GM23338 (cell line): Measurements from ENCODE around the gene ALCAM. TPM values are rescaled to one million over a fixed set of nuclear protein-coding genes. Genes with fewer than 3 reads are reported as not detected.

Experiments
- ATAC-seq: fragments of 200-7000 bp; cut with Tn5 transposase; 3 replicates; pipeline ENCODE4 v1.9.1; 2020
- DNase-seq: peaks from one replicate; pipeline ENCODE4 v3.0.0-alpha.2; 2015; ENCODE audit warnings: low spot score
- H2AFZ ChIP-seq: fragments of 200-600 bp; sonication (generic); 2 replicates; pipeline ENCODE4 v1.8.0; 2016; ENCODE audit warnings: antibody characterized with exemption, mild to moderate bottlenecking, moderate library complexity
- H3F3A ChIP-seq: fragments of 200-600 bp; sonication (generic); replicated peaks from 2 replicates; pipeline ENCODE4 v1.8.0; 2017; ENCODE audit warnings: antibody characterized with exemption, mixed run types, low read depth
- H3K27ac ChIP-seq: fragments of 200-600 bp; sonication (generic); 2 replicates; pipeline ENCODE4 v1.6.1; 2016; ENCODE audit warnings: low read depth
- H3K27me3 ChIP-seq: fragments of 200-600 bp; sonication (generic); 2 replicates; pipeline ENCODE4 v1.8.0; 2016; ENCODE audit warnings: mild to moderate bottlenecking, mixed run types, moderate library complexity; ENCODE audit not compliant: insufficient read depth
- H3K36me3 ChIP-seq: fragments of 200-600 bp; sonication (generic); 2 replicates; pipeline ENCODE4 v1.8.0; 2016; ENCODE audit warnings: mild to moderate bottlenecking; ENCODE audit not compliant: insufficient read depth
- H3K4me1 ChIP-seq: fragments of 200-600 bp; sonication (generic); 2 replicates; pipeline ENCODE4 v1.8.0; 2016; ENCODE audit warnings: mild to moderate bottlenecking, moderate library complexity; ENCODE audit not compliant: insufficient read depth
- H3K4me2 ChIP-seq: fragments of 200-600 bp; sonication (generic); 2 replicates; pipeline ENCODE4 v1.7.1; 2017; ENCODE audit warnings: mixed run types
- H3K4me3 ChIP-seq: fragments of 200-600 bp; sonication (generic); 2 replicates; pipeline ENCODE4 v1.6.1; 2016; ENCODE audit warnings: mixed run types
- H3K79me2 ChIP-seq: fragments of 200-600 bp; sonication (generic); replicated peaks from 2 replicates; pipeline ENCODE4 v1.8.0; 2017; ENCODE audit warnings: mild to moderate bottlenecking; ENCODE audit not compliant: insufficient read depth
- H3K9me2 ChIP-seq: fragments of 200-600 bp; sonication (generic); 2 replicates; pipeline ENCODE4 v1.8.0; 2017; ENCODE audit not compliant: insufficient read depth
- H4K20me1 ChIP-seq: fragments of 200-600 bp; sonication (generic); replicated peaks from 2 replicates; pipeline ENCODE4 v1.8.0; 2017; ENCODE audit warnings: mild to moderate bottlenecking; ENCODE audit not compliant: insufficient read depth
- H3K27ac Mint-ChIP-seq: 2 replicates; pipeline ENCODE4 v1.8.0; 2020; ENCODE audit warnings: inconsistent platforms, mild to moderate bottlenecking, moderate library complexity, mixed read lengths
- H3K27me3 Mint-ChIP-seq: 3 replicates; pipeline ENCODE4 v1.8.0; 2022; ENCODE audit warnings: low read depth, mild to moderate bottlenecking, moderate library complexity, mixed read lengths, inconsistent platforms; ENCODE audit not compliant: insufficient read depth, poor library complexity
- H3K36me3 Mint-ChIP-seq: 3 replicates; pipeline ENCODE4 v1.8.0; 2021; ENCODE audit warnings: low read depth, mild to moderate bottlenecking, inconsistent platforms, moderate library complexity, mixed read lengths
- H3K4me1 Mint-ChIP-seq: 3 replicates; pipeline ENCODE4 v1.8.0; 2020; ENCODE audit warnings: mild to moderate bottlenecking, inconsistent platforms, mixed read lengths
- H3K4me3 Mint-ChIP-seq: 3 replicates; pipeline ENCODE4 v1.8.0; 2021; ENCODE audit warnings: moderate library complexity, mild to moderate bottlenecking, inconsistent platforms, mixed read lengths
- H3K9me3 Mint-ChIP-seq: 3 replicates; pipeline ENCODE4 v1.8.0; 2020; ENCODE audit warnings: moderate library complexity, mild to moderate bottlenecking, inconsistent platforms, mixed read lengths
- CREB1 ChIP-seq: fragments of 250-450 bp; sonication (Bioruptor Pico); IDR thresholded peaks from 2 replicates; pipeline ENCODE4 v1.5.0; 2020; ENCODE audit warnings: low read depth, mild to moderate bottlenecking, moderate library complexity
- EZH2 ChIP-seq: fragments of 200-600 bp; sonication (generic); IDR thresholded peaks from one replicate; pipeline ENCODE4 v1.8.0; 2017; ENCODE audit warnings: antibody characterized with exemption, mild to moderate bottlenecking, low read depth; ENCODE audit not compliant: unreplicated experiment
- EZH2phosphoT487 ChIP-seq: fragments of 200-600 bp; sonication (generic); IDR thresholded peaks from one replicate; pipeline ENCODE4 v1.8.1; 2018; ENCODE audit warnings: antibody characterized with exemption; ENCODE audit not compliant: unreplicated experiment
- JUNB ChIP-seq: IDR thresholded peaks from one replicate; pipeline ENCODE4 v1.6.1; 2016; ENCODE audit warnings: antibody characterized with exemption; ENCODE audit not compliant: unreplicated experiment
- NANOG ChIP-seq: IDR thresholded peaks from 2 replicates; pipeline ENCODE4 v1.6.1; 2016; ENCODE audit warnings: antibody characterized with exemption, borderline replicate concordance
- STAT1 ChIP-seq: IDR thresholded peaks from one replicate; pipeline ENCODE4 v1.6.1; 2016; ENCODE audit warnings: antibody characterized with exemption; ENCODE audit not compliant: unreplicated experiment
- polyA plus RNA-seq: library from polyadenylated mRNA; unstranded; fragments of >200 nt; fragmentation: Nextera tagmentation; extraction: Ambion mirVana; gene quantifications from 2 replicates; pipeline ENCODE4 v1.2.1, GENCODE V29; 2016
- total RNA-seq: library from RNA; depleted of rRNA; stranded (reverse); fragments of >200 nt; shearing (Covaris generic); gene quantifications from 2 replicates; pipeline ENCODE4 v1.2.3, GENCODE V29; 2014
- TF ChIP-seq, protein P1 (sequence below): fragments of 250-450 bp; sonication (Bioruptor Pico); IDR thresholded peaks from 2 replicates; pipeline ENCODE4 v1.5.0; 2020; ENCODE audit warnings: mild to moderate bottlenecking, moderate library complexity
- TF ChIP-seq, protein P2 (sequence below), 2 experiments: fragments of 200-600 bp in 1 of 2; sonication (generic) in 1 of 2; conservative IDR thresholded peaks; 2 replicates each; pipeline versions ENCODE4 v1.5.1 to v1.6.1; 2016 to 2017; ENCODE audit warnings: antibody characterized with exemption in 2 of 2, low read depth in 2 of 2, mild to moderate bottlenecking in 2 of 2, moderate library complexity in 1 of 2
- TF ChIP-seq, protein P3 (sequence below): IDR thresholded peaks from 2 replicates; pipeline ENCODE4 v1.6.1; 2016; ENCODE audit warnings: antibody characterized with exemption
- TF ChIP-seq, protein P4 (sequence below): IDR thresholded peaks from one replicate; pipeline ENCODE4 v1.6.1; 2018; ENCODE audit warnings: antibody characterized with exemption; ENCODE audit not compliant: unreplicated experiment

The ALCAM gene
- total and polyA plus RNA-seq, 2 experiments from 2014 or later = 11.3 to 36.0 TPM

DNA sequence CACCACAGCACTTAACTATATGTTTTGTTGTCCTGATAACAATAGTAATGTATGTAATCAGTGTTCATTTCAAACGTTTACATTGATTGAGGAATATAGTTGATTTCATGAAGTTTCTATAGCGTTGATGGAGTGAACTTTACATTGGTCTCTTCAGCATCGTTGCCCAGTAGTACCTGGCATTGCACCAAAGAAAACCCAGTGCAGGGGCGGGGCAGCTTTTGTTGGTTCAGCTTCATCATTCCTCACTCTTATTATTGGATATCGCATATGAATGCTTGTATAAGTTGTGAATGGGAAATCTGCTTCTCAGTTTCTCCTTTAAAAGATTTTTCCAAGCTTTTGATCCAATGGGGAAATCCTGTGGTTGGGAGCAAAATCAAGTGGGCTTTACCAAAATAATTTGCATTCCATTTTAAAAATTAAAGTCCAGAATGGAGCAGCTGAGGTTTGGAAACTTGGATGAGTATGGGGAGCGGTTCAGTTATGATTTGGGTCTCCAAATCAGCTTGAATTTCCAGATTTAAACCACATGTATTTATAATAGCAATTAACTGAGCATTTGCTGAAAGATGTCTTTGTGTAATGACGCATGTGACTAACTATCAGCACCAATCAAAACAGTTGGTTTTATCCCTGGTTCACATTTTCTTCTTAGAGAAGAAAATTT is 213.7 kb downstream of the ALCAM start (continued):
- no peak for TF ChIP-seq EZH2

DNA sequence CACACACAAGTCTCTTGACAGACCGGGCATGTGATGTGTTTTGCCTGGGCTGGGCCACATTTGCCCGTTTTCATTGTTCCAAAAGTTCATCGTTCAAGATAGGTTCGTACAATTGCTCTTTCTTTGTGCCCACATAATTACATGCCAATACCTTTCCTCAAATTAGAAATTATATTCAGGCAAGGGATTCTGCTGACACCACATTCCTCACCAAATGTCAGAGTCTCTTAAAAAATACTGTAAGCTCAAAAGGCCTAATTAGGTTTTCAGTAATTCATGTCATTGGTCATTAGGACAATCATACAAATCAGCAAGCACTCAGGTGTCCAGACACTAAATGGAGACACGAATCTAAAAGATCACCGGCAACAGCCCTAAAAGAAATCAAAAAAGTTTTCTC is 215.3 kb downstream of the ALCAM start:
- TF ChIP-seq JUNB (no peak), CREB1 (CRISPR knock-in tag) (no peak), EZH2phosphoT487 (no peak), EZH2 (no peak), NANOG (no peak), STAT1 (no peak)
- TF ChIP-seq, protein P1, sequence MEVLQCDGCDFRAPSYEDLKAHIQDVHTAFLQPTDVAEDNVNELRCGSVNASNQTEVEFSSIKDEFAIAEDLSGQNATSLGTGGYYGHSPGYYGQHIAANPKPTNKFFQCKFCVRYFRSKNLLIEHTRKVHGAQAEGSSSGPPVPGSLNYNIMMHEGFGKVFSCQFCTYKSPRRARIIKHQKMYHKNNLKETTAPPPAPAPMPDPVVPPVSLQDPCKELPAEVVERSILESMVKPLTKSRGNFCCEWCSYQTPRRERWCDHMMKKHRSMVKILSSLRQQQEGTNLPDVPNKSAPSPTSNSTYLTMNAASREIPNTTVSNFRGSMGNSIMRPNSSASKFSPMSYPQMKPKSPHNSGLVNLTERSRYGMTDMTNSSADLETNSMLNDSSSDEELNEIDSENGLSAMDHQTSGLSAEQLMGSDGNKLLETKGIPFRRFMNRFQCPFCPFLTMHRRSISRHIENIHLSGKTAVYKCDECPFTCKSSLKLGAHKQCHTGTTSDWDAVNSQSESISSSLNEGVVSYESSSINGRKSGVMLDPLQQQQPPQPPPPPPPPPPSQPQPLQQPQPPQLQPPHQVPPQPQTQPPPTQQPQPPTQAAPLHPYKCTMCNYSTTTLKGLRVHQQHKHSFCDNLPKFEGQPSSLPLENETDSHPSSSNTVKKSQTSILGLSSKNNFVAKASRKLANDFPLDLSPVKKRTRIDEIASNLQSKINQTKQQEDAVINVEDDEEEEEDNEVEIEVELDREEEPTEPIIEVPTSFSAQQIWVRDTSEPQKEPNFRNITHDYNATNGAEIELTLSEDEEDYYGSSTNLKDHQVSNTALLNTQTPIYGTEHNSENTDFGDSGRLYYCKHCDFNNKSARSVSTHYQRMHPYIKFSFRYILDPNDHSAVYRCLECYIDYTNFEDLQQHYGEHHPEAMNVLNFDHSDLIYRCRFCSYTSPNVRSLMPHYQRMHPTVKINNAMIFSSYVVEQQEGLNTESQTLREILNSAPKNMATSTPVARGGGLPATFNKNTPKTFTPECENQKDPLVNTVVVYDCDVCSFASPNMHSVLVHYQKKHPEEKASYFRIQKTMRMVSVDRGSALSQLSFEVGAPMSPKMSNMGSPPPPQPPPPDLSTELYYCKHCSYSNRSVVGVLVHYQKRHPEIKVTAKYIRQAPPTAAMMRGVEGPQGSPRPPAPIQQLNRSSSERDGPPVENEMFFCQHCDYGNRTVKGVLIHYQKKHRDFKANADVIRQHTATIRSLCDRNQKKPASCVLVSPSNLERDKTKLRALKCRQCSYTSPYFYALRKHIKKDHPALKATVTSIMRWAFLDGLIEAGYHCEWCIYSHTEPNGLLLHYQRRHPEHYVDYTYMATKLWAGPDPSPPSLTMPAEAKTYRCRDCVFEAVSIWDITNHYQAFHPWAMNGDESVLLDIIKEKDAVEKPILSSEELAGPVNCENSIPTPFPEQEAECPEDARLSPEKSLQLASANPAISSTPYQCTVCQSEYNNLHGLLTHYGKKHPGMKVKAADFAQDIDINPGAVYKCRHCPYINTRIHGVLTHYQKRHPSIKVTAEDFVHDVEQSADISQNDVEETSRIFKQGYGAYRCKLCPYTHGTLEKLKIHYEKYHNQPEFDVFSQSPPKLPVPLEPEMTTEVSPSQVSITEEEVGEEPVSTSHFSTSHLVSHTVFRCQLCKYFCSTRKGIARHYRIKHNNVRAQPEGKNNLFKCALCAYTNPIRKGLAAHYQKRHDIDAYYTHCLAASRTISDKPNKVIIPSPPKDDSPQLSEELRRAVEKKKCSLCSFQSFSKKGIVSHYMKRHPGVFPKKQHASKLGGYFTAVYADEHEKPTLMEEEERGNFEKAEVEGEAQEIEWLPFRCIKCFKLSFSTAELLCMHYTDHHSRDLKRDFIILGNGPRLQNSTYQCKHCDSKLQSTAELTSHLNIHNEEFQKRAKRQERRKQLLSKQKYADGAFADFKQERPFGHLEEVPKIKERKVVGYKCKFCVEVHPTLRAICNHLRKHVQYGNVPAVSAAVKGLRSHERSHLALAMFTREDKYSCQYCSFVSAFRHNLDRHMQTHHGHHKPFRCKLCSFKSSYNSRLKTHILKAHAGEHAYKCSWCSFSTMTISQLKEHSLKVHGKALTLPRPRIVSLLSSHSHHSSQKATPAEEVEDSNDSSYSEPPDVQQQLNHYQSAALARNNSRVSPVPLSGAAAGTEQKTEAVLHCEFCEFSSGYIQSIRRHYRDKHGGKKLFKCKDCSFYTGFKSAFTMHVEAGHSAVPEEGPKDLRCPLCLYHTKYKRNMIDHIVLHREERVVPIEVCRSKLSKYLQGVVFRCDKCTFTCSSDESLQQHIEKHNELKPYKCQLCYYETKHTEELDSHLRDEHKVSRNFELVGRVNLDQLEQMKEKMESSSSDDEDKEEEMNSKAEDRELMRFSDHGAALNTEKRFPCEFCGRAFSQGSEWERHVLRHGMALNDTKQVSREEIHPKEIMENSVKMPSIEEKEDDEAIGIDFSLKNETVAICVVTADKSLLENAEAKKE = no peak
- TF ChIP-seq, protein P2, sequence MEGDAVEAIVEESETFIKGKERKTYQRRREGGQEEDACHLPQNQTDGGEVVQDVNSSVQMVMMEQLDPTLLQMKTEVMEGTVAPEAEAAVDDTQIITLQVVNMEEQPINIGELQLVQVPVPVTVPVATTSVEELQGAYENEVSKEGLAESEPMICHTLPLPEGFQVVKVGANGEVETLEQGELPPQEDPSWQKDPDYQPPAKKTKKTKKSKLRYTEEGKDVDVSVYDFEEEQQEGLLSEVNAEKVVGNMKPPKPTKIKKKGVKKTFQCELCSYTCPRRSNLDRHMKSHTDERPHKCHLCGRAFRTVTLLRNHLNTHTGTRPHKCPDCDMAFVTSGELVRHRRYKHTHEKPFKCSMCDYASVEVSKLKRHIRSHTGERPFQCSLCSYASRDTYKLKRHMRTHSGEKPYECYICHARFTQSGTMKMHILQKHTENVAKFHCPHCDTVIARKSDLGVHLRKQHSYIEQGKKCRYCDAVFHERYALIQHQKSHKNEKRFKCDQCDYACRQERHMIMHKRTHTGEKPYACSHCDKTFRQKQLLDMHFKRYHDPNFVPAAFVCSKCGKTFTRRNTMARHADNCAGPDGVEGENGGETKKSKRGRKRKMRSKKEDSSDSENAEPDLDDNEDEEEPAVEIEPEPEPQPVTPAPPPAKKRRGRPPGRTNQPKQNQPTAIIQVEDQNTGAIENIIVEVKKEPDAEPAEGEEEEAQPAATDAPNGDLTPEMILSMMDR (conservative IDR thresholded peaks at IDR 0.05; ENCODE audit: low read depth in 2 of 2) = no peak
- TF ChIP-seq, protein P3, sequence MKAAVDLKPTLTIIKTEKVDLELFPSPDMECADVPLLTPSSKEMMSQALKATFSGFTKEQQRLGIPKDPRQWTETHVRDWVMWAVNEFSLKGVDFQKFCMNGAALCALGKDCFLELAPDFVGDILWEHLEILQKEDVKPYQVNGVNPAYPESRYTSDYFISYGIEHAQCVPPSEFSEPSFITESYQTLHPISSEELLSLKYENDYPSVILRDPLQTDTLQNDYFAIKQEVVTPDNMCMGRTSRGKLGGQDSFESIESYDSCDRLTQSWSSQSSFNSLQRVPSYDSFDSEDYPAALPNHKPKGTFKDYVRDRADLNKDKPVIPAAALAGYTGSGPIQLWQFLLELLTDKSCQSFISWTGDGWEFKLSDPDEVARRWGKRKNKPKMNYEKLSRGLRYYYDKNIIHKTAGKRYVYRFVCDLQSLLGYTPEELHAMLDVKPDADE = no peak
- TF ChIP-seq, protein P4, sequence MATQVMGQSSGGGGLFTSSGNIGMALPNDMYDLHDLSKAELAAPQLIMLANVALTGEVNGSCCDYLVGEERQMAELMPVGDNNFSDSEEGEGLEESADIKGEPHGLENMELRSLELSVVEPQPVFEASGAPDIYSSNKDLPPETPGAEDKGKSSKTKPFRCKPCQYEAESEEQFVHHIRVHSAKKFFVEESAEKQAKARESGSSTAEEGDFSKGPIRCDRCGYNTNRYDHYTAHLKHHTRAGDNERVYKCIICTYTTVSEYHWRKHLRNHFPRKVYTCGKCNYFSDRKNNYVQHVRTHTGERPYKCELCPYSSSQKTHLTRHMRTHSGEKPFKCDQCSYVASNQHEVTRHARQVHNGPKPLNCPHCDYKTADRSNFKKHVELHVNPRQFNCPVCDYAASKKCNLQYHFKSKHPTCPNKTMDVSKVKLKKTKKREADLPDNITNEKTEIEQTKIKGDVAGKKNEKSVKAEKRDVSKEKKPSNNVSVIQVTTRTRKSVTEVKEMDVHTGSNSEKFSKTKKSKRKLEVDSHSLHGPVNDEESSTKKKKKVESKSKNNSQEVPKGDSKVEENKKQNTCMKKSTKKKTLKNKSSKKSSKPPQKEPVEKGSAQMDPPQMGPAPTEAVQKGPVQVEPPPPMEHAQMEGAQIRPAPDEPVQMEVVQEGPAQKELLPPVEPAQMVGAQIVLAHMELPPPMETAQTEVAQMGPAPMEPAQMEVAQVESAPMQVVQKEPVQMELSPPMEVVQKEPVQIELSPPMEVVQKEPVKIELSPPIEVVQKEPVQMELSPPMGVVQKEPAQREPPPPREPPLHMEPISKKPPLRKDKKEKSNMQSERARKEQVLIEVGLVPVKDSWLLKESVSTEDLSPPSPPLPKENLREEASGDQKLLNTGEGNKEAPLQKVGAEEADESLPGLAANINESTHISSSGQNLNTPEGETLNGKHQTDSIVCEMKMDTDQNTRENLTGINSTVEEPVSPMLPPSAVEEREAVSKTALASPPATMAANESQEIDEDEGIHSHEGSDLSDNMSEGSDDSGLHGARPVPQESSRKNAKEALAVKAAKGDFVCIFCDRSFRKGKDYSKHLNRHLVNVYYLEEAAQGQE = no peak
- Mint-ChIP-seq H3K27ac (no peak overlapping the region), H3K27me3 (peaks cover 2% of the 10 kb centered on the region)

More for the DNA sequence above, 215.3 kb downstream of the ALCAM start:
- no peak for DNase-seq
- no peaks in the 10 kb centered on the region for H3K36me3 ChIP-seq
- no peaks in the 10 kb centered on the region for H3K4me1 ChIP-seq
- peaks cover 6% of the 10 kb centered on the region; the same call in 1 of the 3 replicates for H3K9me3 Mint-ChIP-seq
- H3K9me2 ChIP-seq = peaks cover 4% of the 10 kb centered on the region; the same call in 1 of the 2 replicates
- H3K27me3 ChIP-seq = no peaks in the 10 kb centered on the region
- no peak overlapping the region for H3K4me3 Mint-ChIP-seq
- 0 out of 2 replicates have a peak overlapping the region, but pooled peaks have one; percentile 14 for H2AFZ ChIP-seq
- no peak overlapping the region for H3K4me2 ChIP-seq
- H3F3A ChIP-seq = no peaks in the 10 kb centered on the region
- peaks cover 10% of the 10 kb centered on the region; the same call in 2 of the 3 replicates for H3K36me3 Mint-ChIP-seq
- no peaks in the 10 kb centered on the region for H4K20me1 ChIP-seq
- no peaks in the 10 kb centered on the region for H3K4me1 Mint-ChIP-seq
- no peak overlapping the region for H3K4me3 ChIP-seq
- ATAC-seq = no peak
- no peaks in the 10 kb centered on the region for H3K79me2 ChIP-seq
- H3K27ac ChIP-seq = no peak overlapping the region
